Calu3 (cell line): ENCODE results near the gene RRAS2. TPM values are rescaled to one million over a fixed set of nuclear protein-coding genes. Genes with fewer than 3 reads are reported as not detected.
"Not testable (repeated sequence)": the region's sequence is repeated elsewhere in the genome, so short reads cannot be mapped to it uniquely, and the experiment has no call there.

ENCODE experiments used
- BruUV-seq: library from RNA; stranded (reverse); fragments of 400-500 nt; replicated peaks from 2 replicates; lab custom pipeline; 2021; lab: Mats Ljungman, UMichigan
- CTCF ChIA-PET: fragments of 300-600 bp; sonication (Branson Sonifier 250); formaldehyde crosslinking; loops from one replicate; lab custom pipeline; 2022; ENCODE audit warnings: antibody characterized with exemption; lab: Charles Lee
- DNase-seq: peaks from one replicate; pipeline ENCODE4 v3.0.0; 2022
- H3K27ac Mint-ChIP-seq: one replicate; pipeline ENCODE4 v1.8.0; 2022; ENCODE audit warnings: mixed read lengths; ENCODE audit not compliant: unreplicated experiment
- H3K27me3 Mint-ChIP-seq: one replicate; pipeline ENCODE4 v1.8.0; 2022; ENCODE audit warnings: mixed read lengths; ENCODE audit not compliant: unreplicated experiment
- H3K36me3 Mint-ChIP-seq: one replicate; pipeline ENCODE4 v1.8.0; 2022; ENCODE audit warnings: mild to moderate bottlenecking, moderate library complexity, mixed read lengths; ENCODE audit not compliant: insufficient read depth, unreplicated experiment
- H3K4me1 Mint-ChIP-seq: one replicate; pipeline ENCODE4 v1.8.0; 2022; ENCODE audit warnings: mild to moderate bottlenecking, low read depth, mixed read lengths; ENCODE audit not compliant: unreplicated experiment
- H3K4me3 Mint-ChIP-seq: one replicate; pipeline ENCODE4 v1.8.0; 2022; ENCODE audit warnings: mild to moderate bottlenecking, low read depth, moderate library complexity, mixed read lengths; ENCODE audit not compliant: unreplicated experiment
- H3K9me3 Mint-ChIP-seq: one replicate; pipeline ENCODE4 v1.8.0; 2022; ENCODE audit warnings: low read depth, mixed read lengths; ENCODE audit not compliant: unreplicated experiment
- intact Hi-C: fragments of 100-400 bp; cut with micrococcal nuclease; formaldehyde crosslinking; loops from one replicate; pipeline ENCODE4 v1.10.0; 2022; ENCODE audit not compliant: unreplicated experiment
- total RNA-seq: library from RNA; stranded (reverse); gene quantifications from 2 replicates; pipeline ENCODE4 v1.2.3, GENCODE V29; 2022
- TF ChIP-seq, protein P1 (sequence below): fragments of 200-600 bp; IDR thresholded peaks from one replicate; pipeline ENCODE4 v1.8.0; 2022; ENCODE audit warnings: antibody characterized with exemption; ENCODE audit not compliant: unreplicated experiment

Gene RRAS2
- total RNA-seq, 1 experiment from 2014 or later: 42.8 TPM

DNA sequence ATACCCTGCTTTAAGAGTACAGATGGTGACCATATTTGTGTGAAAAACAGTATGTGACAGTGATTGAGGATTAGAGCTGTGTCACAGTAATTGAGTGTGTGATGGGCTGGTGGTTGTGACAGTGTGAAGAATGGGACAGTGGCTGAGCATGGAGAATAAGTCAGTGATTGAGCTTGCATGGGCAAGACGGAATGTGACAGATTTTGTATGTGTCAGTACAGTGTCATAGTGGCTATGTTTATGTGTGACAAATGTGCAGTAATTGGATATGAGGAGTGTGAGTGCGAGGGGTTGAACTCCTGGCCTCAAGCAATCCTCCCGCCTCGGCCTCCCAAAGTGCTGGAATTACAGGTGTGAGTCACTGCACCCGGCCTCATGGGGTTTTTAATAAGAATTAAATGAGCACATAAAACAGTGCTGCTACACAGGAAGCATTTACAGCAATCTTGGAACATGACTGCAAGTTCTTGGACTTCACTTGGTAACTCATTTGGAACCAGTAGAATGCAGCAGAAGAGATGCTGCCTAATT is 583 bp upstream of the RRAS2 start:
- intact Hi-C loops: loop anchor here (2.0 to 5.0 kb wide), 2 partner anchors 52 to 59 kb away; no protein-coding TSS in a partner anchor
- DNase-seq: no peak
- H3K27ac Mint-ChIP-seq: no peak overlapping the region
- H3K4me1 Mint-ChIP-seq: peaks cover 9% of the 10 kb centered on the region
- TF ChIP-seq, protein P1, sequence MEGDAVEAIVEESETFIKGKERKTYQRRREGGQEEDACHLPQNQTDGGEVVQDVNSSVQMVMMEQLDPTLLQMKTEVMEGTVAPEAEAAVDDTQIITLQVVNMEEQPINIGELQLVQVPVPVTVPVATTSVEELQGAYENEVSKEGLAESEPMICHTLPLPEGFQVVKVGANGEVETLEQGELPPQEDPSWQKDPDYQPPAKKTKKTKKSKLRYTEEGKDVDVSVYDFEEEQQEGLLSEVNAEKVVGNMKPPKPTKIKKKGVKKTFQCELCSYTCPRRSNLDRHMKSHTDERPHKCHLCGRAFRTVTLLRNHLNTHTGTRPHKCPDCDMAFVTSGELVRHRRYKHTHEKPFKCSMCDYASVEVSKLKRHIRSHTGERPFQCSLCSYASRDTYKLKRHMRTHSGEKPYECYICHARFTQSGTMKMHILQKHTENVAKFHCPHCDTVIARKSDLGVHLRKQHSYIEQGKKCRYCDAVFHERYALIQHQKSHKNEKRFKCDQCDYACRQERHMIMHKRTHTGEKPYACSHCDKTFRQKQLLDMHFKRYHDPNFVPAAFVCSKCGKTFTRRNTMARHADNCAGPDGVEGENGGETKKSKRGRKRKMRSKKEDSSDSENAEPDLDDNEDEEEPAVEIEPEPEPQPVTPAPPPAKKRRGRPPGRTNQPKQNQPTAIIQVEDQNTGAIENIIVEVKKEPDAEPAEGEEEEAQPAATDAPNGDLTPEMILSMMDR: no peak
- CTCF ChIA-PET: no interaction called here
- TSS peak; percentile 69 for BruUV-seq
- no peaks in the 10 kb centered on the region for H3K9me3 Mint-ChIP-seq
- H3K4me3 Mint-ChIP-seq: peak overlapping the region; percentile 99
- no peaks in the 10 kb centered on the region for H3K27me3 Mint-ChIP-seq
- peaks cover 18% of the 10 kb centered on the region for H3K36me3 Mint-ChIP-seq

DNA sequence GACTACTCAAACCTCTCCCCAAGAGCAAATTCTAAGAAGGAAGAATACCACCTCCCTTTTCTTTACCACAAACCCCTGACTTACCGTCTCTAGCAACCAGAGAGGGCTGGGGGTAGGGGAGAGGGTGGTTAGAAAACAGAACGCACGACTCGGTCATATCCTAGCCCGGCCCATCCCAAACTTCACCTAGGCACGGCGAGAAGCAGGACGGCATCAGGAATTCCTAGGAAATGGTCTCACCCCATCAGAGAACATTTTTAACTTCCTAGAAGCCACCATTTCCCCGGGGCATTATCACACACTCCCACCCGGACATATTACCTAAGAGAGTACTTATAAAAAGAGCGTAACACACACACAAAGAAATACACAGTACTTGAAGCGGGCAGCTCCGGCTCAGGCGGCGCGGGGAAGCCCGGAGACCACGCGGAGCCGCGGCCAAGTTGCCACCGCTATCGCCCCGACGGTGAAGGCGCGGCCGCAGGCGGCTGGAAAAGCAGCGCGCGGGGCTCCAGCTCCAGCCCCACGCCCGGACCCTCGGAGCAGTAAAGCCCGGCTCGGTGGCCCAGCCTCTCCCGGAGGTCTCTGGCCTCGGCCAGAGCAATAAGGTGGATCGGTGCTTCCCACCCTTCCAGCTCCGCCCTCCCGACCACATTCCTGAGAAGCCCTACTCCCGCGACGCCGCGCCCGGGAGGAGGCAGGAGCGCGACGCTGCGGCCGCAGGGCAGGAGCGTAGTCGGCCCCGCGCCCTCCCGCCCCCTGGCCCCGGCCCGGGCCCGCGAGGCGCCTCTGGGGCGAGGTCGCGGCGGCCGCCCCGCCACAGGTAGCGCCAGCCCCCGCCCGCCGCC is 878 bp downstream of the RRAS2 start:
- Mint-ChIP-seq H3K9me3 (no peaks in the 10 kb centered on the region), H3K4me1 (peaks cover 9% of the 10 kb centered on the region), H3K36me3 (peaks cover 18% of the 10 kb centered on the region), H3K4me3 (peak overlapping the region; percentile 99), H3K27ac (peak overlapping the region; percentile 99), H3K27me3 (no peaks in the 10 kb centered on the region)
- TF ChIP-seq, protein P1: no peak
- BruUV-seq: no TSS peak
- CTCF ChIA-PET: interaction anchor here (0.6 kb wide), 2 partner anchors 36 to 158 kb away, joined by 5 to 8 read pairs; no protein-coding TSS in a partner anchor
- peak; percentile 70 for DNase-seq
- intact Hi-C loops: loop anchor here (2.0 to 5.0 kb wide), 2 partner anchors 51 to 61 kb away; no protein-coding TSS in a partner anchor

DNA sequence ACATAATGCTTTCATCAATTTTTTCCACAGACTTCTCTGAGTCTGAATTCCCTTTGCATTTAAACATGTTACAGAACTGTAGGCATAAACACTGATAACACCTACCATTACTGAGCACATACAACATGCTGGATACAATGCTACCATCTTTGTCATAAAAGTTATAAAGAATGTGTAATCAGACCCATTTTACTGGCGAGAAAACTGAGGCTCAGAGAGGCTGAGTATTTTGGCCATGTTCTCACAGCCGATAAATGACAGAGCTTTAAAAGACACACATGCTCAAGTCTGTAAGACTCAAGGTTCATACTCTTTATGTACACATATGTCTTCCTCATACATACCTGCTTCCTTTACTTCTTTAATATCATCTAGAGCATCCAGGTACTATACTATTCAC is 2.6 kb downstream of the RRAS2 start:
- intact Hi-C loops: loop anchor here (5.0 kb wide), 1 partner anchor 49 kb away; no protein-coding TSS in a partner anchor
- CTCF ChIA-PET: no interaction called here

DNA sequence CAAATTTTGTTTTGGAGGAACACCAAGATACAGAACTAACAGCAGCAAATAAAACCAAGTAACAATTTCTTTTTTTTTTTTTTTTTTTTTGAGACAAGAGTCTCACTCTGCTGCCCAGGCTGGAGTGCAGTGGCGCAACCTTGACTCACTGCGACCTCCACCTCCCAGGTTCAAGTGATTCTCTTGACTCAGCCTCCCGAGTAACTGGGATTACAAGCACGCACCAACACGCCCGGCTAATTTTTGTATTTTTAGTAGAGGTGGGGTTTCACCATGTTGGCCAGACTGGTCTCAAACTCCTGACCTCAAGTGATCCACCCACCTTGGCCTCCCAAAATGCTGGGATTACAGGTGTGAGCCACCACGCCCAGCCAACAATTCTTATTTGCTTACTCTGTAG is 4.4 kb downstream of the RRAS2 start:
- H3K4me3 Mint-ChIP-seq, CTCF ChIA-PET, DNase-seq, H3K27ac Mint-ChIP-seq, BruUV-seq, H3K4me1 Mint-ChIP-seq, H3K27me3 Mint-ChIP-seq, H3K9me3 Mint-ChIP-seq: not testable (repeated sequence)
- peaks cover 18% of the 10 kb centered on the region for H3K36me3 Mint-ChIP-seq
- intact Hi-C loops: loop anchor here (5.0 kb wide), 1 partner anchor 47 kb away; no protein-coding TSS in a partner anchor

More for the DNA sequence above, 2.6 kb downstream of the RRAS2 start:
- no TSS peak for BruUV-seq
- Mint-ChIP-seq H3K4me1 (peaks cover 9% of the 10 kb centered on the region), H3K27me3 (no peaks in the 10 kb centered on the region), H3K9me3 (no peaks in the 10 kb centered on the region), H3K4me3 (no peak overlapping the region), H3K36me3 (peaks cover 18% of the 10 kb centered on the region), H3K27ac (no peak overlapping the region)
- DNase-seq: no peak
- TF ChIP-seq, protein P1: no peak
